GM12873 (cell line): ENCODE measurements around the gene PADI1.

Source experiments
- TF ChIP-seq, protein P1 (sequence below): IDR thresholded peaks from 2 replicates; pipeline ENCODE4 v1.5.1; 2012; ENCODE audit warnings: low read depth, mild to moderate bottlenecking, moderate library complexity, low read length, control low read depth; ENCODE audit not compliant: insufficient read depth; ENCODE audit errors: missing control alignments

PADI1 gene

DNA sequence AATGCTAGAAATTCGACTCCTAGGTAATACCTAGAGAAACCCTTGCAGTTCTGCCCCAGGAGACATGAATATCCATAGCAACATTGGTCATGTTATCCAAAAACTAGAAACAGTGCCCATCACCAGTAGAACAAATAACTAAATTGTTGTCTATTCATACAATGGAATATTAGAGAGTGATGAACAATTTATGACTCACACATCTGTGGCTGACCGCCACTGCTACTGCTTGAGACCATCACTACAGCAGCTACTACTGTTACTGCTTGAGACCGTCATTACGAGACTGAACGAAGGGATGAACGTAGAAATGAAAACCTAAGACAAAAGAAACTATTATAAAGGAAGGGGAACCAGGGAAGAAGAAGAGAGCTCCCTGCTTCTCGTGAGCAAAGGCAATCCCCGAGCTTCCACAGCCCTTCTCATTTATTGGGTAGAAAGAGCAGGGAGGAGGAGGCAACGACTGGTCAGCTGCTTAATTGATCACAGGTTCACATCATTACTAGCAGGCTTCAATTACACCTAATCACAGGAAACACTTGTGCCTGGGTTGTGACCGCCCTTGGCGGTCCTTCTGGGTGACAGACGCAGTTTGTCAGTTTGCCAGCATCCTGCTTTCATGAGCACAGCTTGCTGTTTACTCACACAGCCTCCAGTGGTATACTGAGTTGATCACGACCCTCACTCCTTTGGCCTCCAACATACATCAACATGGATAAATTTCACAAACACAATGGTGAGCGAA, 88.9 kb downstream of the PADI1 start:
- TF ChIP-seq, protein P1, sequence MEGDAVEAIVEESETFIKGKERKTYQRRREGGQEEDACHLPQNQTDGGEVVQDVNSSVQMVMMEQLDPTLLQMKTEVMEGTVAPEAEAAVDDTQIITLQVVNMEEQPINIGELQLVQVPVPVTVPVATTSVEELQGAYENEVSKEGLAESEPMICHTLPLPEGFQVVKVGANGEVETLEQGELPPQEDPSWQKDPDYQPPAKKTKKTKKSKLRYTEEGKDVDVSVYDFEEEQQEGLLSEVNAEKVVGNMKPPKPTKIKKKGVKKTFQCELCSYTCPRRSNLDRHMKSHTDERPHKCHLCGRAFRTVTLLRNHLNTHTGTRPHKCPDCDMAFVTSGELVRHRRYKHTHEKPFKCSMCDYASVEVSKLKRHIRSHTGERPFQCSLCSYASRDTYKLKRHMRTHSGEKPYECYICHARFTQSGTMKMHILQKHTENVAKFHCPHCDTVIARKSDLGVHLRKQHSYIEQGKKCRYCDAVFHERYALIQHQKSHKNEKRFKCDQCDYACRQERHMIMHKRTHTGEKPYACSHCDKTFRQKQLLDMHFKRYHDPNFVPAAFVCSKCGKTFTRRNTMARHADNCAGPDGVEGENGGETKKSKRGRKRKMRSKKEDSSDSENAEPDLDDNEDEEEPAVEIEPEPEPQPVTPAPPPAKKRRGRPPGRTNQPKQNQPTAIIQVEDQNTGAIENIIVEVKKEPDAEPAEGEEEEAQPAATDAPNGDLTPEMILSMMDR, result no peak

DNA sequence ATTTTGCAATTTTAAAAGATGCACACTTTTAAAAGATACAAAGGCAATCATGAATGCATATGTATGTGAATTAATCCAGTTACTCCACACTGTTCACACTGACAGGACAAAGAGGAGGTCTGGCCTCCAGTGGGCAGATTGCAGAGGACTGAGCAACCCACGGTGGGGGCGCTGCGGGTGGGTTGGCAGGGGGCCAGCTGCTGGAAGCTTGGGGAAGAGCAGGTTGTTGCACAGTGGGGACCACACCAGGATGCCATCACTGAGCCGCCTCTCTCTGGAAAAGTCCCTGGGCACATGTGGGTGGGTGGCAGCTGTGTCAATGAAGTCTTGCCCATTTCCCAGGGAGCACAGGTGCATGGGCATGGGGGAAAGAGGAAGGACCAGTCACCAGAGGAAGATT, 90.4 kb downstream of the PADI1 start:
- TF ChIP-seq, protein P1, result no peak
